IPS-18a (cell line): Measurements from ENCODE around the gene TIGD4.

Experiments
- H3K27ac ChIP-seq: one replicate; pipeline ENCODE4 v1.5.1; 2013; ENCODE audit warnings: low read length
- H3K27me3 ChIP-seq: one replicate; pipeline ENCODE4 v1.6.1; 2013; ENCODE audit warnings: mild to moderate bottlenecking, low read length; ENCODE audit not compliant: control insufficient read depth, insufficient read depth
- H3K36me3 ChIP-seq: one replicate; pipeline ENCODE4 v1.6.1; 2013; ENCODE audit warnings: low read depth, low read length; ENCODE audit not compliant: control insufficient read depth
- H3K4me1 ChIP-seq: one replicate; pipeline ENCODE4 v1.6.1; 2013; ENCODE audit warnings: low read depth, low read length; ENCODE audit not compliant: control insufficient read depth
- H3K4me3 ChIP-seq: one replicate; pipeline ENCODE4 v1.5.1; 2013; ENCODE audit warnings: low read length
- H3K9ac ChIP-seq: one replicate; pipeline ENCODE4 v1.6.1; 2013; ENCODE audit warnings: mild to moderate bottlenecking, low read length, moderate library complexity
- H3K9me3 ChIP-seq: one replicate; pipeline ENCODE4 v1.6.1; 2013; ENCODE audit warnings: low read depth, low read length; ENCODE audit not compliant: control insufficient read depth

Gene TIGD4

DNA sequence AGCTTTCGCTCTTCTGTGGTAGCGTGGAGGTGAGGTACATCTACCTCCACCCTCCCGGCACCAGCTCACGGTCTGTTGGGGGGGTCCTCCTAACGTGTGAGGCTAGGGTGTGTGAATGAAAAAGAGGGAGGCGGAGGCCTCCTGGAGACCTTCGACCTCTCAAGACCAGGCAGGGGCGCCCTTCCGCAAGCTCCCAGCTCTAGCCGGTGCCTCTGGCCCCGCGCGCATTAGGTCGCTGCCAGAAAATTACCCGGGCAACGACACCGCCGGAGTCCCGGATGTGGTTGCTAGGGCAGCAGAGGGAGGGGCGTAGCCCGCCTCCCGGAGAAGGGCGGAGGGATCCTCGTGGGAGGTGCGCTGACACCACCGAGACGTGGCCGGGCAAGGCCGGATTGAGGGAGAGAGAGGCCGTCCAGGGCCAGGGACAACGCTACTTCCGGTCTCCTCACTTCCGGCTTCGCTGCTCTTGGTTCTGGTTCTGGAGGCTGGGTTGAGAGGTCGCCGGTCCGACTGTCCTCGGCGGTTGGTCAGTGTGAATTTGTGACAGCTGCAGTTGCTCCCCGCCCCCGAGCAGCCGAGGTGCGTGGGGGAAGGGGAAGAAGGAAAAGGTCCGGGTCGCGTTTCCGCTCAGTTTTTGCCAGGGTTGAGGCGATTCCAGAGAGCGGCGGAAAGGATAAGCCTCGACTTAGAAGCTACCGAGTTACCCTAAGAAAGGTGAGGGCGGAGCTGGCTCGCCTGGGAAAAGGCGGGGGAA is at the start of gene TIGD4, which contains the start of gene ARFIP1:
Gene TIGD4 (minus strand): TSS at position 218 of the 754 bp plus-strand sequence. CDS start 8,726 bp downstream, outside the sequence.
Gene ARFIP1 (plus strand): TSS at position 442 of the 754 bp plus-strand sequence. CDS start 49,680 bp downstream, outside the sequence.
- Histone ChIP-seq H3K27ac (peak within 1 kb of the TSS; percentile 78), H3K4me3 (peak within 1 kb of the TSS; percentile 90), H3K36me3 (peaks cover 3% of the 10 kb centered on the region), H3K9ac (peak within 1 kb of the TSS; percentile 85), H3K27me3 (no peaks in the 10 kb centered on the region), H3K9me3 (no peaks in the 10 kb centered on the region), H3K4me1 (peaks cover 5% of the 10 kb centered on the region)

- no peak overlapping the region for H3K4me3 ChIP-seq
- no peaks in the 10 kb centered on the region for H3K36me3 ChIP-seq
- no peaks in the 10 kb centered on the region for H3K9me3 ChIP-seq
- no peaks in the 10 kb centered on the region for H3K27me3 ChIP-seq
- H3K27ac ChIP-seq, result no peak overlapping the region
- no peaks in the 10 kb centered on the region for H3K4me1 ChIP-seq
- H3K9ac ChIP-seq, result no peak overlapping the region
Measured at GRCh38 chr4:152828122-152828521, 48.6 kb upstream of the TIGD4 start.

DNA sequence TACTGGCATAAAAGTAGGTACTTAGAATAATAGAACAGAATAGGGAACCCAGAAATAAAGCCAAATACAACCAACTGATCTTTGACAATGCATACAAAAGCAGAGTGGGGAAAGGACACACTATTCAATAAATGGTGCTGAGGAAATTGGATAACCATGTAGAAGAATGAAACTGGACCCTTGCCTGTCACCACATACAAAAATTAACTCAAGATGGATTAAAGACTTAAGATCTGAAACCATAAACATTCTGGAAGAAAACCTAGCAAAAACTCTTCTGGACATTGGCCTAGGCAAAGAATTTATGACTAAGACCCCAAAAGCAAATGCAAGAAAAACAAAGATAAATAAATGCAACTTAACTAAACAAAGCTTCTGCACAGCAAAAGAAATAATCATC is 45.8 kb upstream of the TIGD4 start:
- no peaks in the 10 kb centered on the region for H3K36me3 ChIP-seq
- no peak overlapping the region for H3K4me3 ChIP-seq
- no peak overlapping the region for H3K27ac ChIP-seq
- no peaks in the 10 kb centered on the region for H3K9me3 ChIP-seq
- H3K27me3 ChIP-seq, result no peaks in the 10 kb centered on the region
- H3K4me1 ChIP-seq, result no peaks in the 10 kb centered on the region
- H3K9ac ChIP-seq, result no peak overlapping the region

- Histone ChIP-seq H3K4me1 (no peaks in the 10 kb centered on the region), H3K9ac (no peak overlapping the region), H3K9me3 (no peaks in the 10 kb centered on the region), H3K27ac (no peak overlapping the region), H3K36me3 (no peaks in the 10 kb centered on the region), H3K27me3 (no peaks in the 10 kb centered on the region), H3K4me3 (no peak overlapping the region)
Measured at GRCh38 chr4:152824561-152824960, 45.0 kb upstream of the TIGD4 start.

GRCh38 chr4:152822323-152822722 is 42.8 kb upstream of the TIGD4 start:
- Histone ChIP-seq H3K9me3 (no peaks in the 10 kb centered on the region), H3K27ac (no peak overlapping the region)

GRCh38 chr4:152820073-152820472 is 40.5 kb upstream of the TIGD4 start:
- H3K4me1 ChIP-seq, result no peaks in the 10 kb centered on the region
- H3K27me3 ChIP-seq, result no peaks in the 10 kb centered on the region
- H3K9me3 ChIP-seq, result no peaks in the 10 kb centered on the region
- no peak overlapping the region for H3K4me3 ChIP-seq
- H3K27ac ChIP-seq, result no peak overlapping the region
- no peak overlapping the region for H3K9ac ChIP-seq
- H3K36me3 ChIP-seq, result no peaks in the 10 kb centered on the region

More at GRCh38 chr4:152822323-152822722, 42.8 kb upstream of the TIGD4 start:
- Histone ChIP-seq H3K36me3 (no peaks in the 10 kb centered on the region), H3K27me3 (no peaks in the 10 kb centered on the region), H3K4me3 (no peak overlapping the region), H3K9ac (no peak overlapping the region), H3K4me1 (no peaks in the 10 kb centered on the region)

DNA sequence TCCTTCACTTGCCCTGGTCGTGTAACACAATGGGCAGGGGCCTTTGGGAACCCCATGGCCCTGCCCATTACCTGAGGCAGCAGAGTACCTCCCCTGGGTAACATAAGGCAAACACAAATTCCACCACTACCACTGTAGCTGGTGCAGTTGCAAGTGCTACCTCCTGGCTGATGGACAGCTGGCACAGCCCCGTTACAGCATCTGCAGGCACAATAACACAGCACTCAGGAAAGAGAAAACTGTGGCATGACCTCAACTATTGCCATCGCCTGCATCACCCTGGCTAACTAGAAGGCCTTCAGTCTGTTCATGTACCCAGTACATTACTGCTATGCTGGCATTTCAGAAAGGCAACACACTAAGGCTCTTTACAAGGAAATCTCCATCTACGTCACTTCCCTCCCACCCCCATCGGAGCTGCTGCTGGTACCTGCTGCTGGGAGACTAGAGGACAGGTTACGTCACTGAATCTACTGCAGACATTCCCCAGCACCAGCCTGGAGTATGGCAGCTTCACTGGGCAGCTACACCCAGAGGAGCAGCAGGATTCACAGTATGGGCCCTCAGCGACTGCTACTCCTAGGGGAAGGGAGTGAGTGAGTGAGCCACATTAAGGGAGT is 39.6 kb upstream of the TIGD4 start:
- Histone ChIP-seq H3K4me1 (no peaks in the 10 kb centered on the region), H3K36me3 (no peaks in the 10 kb centered on the region), H3K9ac (no peak overlapping the region), H3K27me3 (no peaks in the 10 kb centered on the region), H3K4me3 (no peak overlapping the region), H3K27ac (no peak overlapping the region), H3K9me3 (no peaks in the 10 kb centered on the region)

DNA sequence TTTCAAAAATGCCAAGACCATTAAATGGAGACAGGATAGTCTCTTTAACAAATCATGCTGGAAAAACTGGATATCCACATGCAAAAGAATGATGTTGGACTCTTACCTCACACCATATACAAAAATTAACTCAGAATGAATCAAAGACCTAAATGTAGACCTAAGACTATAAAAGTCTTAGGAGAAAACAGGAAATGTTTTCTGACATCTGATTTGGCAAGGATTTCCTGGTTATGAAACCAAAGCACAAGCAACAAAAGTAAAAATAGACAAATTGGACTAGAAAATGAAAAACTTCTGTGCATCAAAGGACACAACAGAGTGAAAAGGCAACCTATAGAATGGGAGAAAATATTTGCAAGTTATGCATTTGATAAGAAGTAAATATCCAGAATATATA is 37.8 kb upstream of the TIGD4 start:
- Histone ChIP-seq H3K9me3 (no peaks in the 10 kb centered on the region), H3K36me3 (no peaks in the 10 kb centered on the region), H3K9ac (no peak overlapping the region), H3K27me3 (no peaks in the 10 kb centered on the region), H3K4me1 (no peaks in the 10 kb centered on the region), H3K4me3 (no peak overlapping the region), H3K27ac (no peak overlapping the region)

DNA sequence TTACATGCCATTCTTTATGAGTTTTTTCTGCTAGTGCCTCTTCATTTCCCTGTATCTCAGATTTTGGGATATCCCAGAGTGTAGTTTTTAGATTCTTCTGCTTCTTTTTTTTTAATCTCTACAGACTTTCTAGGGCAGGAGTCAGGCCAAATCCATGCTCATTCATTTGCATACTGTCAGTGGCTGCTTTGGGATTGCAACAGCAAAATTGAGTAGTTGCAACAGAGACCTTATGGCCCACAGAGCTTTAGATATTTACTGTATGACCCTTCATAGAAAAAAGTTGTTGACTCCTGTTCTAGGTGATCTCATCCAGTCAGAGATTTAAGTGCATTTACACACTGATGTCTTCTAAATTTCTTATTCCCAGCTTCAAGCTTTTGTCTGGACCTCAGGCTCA is 35.5 kb upstream of the TIGD4 start:
- no peaks in the 10 kb centered on the region for H3K27me3 ChIP-seq
- H3K36me3 ChIP-seq, result no peaks in the 10 kb centered on the region
- no peaks in the 10 kb centered on the region for H3K9me3 ChIP-seq
- H3K4me3 ChIP-seq, result no peak overlapping the region
- no peak overlapping the region for H3K9ac ChIP-seq
- no peak overlapping the region for H3K27ac ChIP-seq
- no peaks in the 10 kb centered on the region for H3K4me1 ChIP-seq

- Histone ChIP-seq H3K27me3 (no peaks in the 10 kb centered on the region), H3K36me3 (no peaks in the 10 kb centered on the region), H3K27ac (no peak overlapping the region), H3K4me3 (no peak overlapping the region), H3K4me1 (peaks cover 14% of the 10 kb centered on the region), H3K9me3 (no peaks in the 10 kb centered on the region), H3K9ac (no peak overlapping the region)
Measured at GRCh38 chr4:152810715-152811287, 31.3 kb upstream of the TIGD4 start.

GRCh38 chr4:152808670-152809069 is 29.1 kb upstream of the TIGD4 start:
- no peaks in the 10 kb centered on the region for H3K9me3 ChIP-seq
- no peak overlapping the region for H3K4me3 ChIP-seq
- H3K4me1 ChIP-seq, result peaks cover 14% of the 10 kb centered on the region
- H3K36me3 ChIP-seq, result no peaks in the 10 kb centered on the region
- H3K27me3 ChIP-seq, result no peaks in the 10 kb centered on the region
- H3K9ac ChIP-seq, result no peak overlapping the region
- no peak overlapping the region for H3K27ac ChIP-seq
